SK-N-MC (cell line): ENCODE data around the gene KRTAP19-2.

Experiments used
- EZH2 ChIP-seq: fragments of 200-600 bp; sonication (generic); IDR thresholded peaks from one replicate; pipeline ENCODE4 v1.6.1; 2017; ENCODE audit warnings: antibody characterized with exemption
- FOXP2 ChIP-seq: optimal IDR thresholded peaks from 2 replicates; pipeline ENCODE3; 2011; ENCODE audit warnings: mild to moderate bottlenecking, moderate library complexity; ENCODE audit not compliant: insufficient read depth; ENCODE audit errors: extremely low read length, control extremely low read depth
- POLR2AphosphoS5 ChIP-seq: IDR thresholded peaks from 2 replicates; pipeline ENCODE4 v1.6.1; 2012; ENCODE audit warnings: mild to moderate bottlenecking, low read depth, low read length, borderline replicate concordance

DNA sequence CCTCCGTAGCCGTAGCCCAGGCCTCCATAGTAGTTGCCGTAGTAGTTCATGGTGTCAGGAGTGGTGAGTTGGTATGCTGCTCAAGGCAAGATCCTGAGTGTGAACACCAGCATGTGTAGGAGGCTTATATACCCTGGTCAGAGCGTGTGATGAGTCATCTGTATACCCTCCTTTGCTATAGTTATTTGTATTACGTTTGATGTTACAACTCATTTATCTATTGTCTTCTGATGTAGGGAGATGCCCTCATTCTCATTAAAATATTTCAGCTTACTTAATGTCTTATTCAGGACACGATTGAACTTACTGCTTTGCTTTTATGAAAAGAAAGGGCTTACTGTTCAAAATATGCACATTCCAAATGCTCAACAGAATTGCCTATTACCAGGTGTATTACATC, 14.8 kb upstream of the KRTAP19-2 start, which contains the start of gene KRTAP19-5:
- TF ChIP-seq EZH2 (no peak), FOXP2 (no peak), POLR2AphosphoS5 (no peak)
